ENCODE data around the gene HSD17B13. TPM values are rescaled to one million over a fixed set of nuclear protein-coding genes. Genes with fewer than 3 reads are reported as not detected.
"Not testable (repeated sequence)": the region's sequence is repeated elsewhere in the genome, so short reads cannot be mapped to it uniquely, and the experiment has no call there.

Gene HSD17B13
- total RNA-seq, 1 experiment from 2014 or later: 0.14 TPM

- Histone ChIP-seq H3K27me3 (ENCODE audit: control insufficient read depth, insufficient read depth, low read length) (no peaks in the 10 kb centered on the region), H3K36me3 (replicated peaks; ENCODE audit: control insufficient read depth, insufficient read depth, low read length) (no peaks in the 10 kb centered on the region), H3K4me3 (ENCODE audit: insufficient read depth, low read depth, low read length) (no peak overlapping the region)
- no peak for DNase-seq
These were observed 16.8 kb upstream of the HSD17B13 start for GRCh38 chr4:87339440-87339839.

DNA sequence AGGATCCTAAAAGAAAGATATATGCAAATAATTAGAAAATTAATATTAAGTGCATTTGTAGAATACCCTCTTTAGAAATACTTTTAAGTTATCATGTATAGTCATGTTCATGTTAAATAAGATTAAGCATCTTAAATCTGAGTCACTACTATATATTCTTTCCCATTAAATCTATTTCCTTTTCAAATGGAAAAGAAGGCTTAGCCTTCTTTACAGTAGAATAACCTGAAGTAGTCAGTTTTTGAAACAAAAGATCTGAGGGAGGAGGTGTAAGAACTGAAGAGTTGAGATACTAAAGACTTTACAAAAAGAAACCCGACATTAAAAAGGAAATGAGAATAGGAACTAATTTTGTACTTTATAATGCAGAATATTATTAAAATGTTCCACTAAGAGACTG is 14.7 kb upstream of the HSD17B13 start:
- H3K36me3 ChIP-seq (replicated peaks; ENCODE audit: control insufficient read depth, insufficient read depth, low read length): no peaks in the 10 kb centered on the region
- H3K27me3 ChIP-seq (ENCODE audit: control insufficient read depth, insufficient read depth, low read length): no peaks in the 10 kb centered on the region
- DNase-seq: no peak
- no peak overlapping the region for H3K4me3 ChIP-seq (ENCODE audit: insufficient read depth, low read depth, low read length)

- no peak for DNase-seq
- Histone ChIP-seq H3K36me3 (replicated peaks; ENCODE audit: control insufficient read depth, insufficient read depth, low read length) (no peaks in the 10 kb centered on the region), H3K4me3 (ENCODE audit: insufficient read depth, low read depth, low read length) (no peak overlapping the region), H3K27me3 (ENCODE audit: control insufficient read depth, insufficient read depth, low read length) (no peaks in the 10 kb centered on the region)
These were observed 10.6 kb upstream of the HSD17B13 start for GRCh38 chr4:87333267-87333666.

- no peaks in the 10 kb centered on the region for H3K36me3 ChIP-seq (replicated peaks; ENCODE audit: control insufficient read depth, insufficient read depth, low read length)
- H3K4me3 ChIP-seq (ENCODE audit: insufficient read depth, low read depth, low read length): no peak overlapping the region
- no peak for DNase-seq
- H3K27me3 ChIP-seq (ENCODE audit: control insufficient read depth, insufficient read depth, low read length): no peaks in the 10 kb centered on the region
These were observed 8.1 kb upstream of the HSD17B13 start for GRCh38 chr4:87330761-87331160.

GRCh38 chr4:87327136-87327535 is 4.5 kb upstream of the HSD17B13 start:
- Histone ChIP-seq H3K4me3 (ENCODE audit: insufficient read depth, low read depth, low read length) (no peak overlapping the region), H3K27me3 (ENCODE audit: control insufficient read depth, insufficient read depth, low read length) (no peaks in the 10 kb centered on the region), H3K36me3 (replicated peaks; ENCODE audit: control insufficient read depth, insufficient read depth, low read length) (no peaks in the 10 kb centered on the region)
- no peak for DNase-seq

GRCh38 chr4:87326460-87326859 is 3.8 kb upstream of the HSD17B13 start:
- no peaks in the 10 kb centered on the region for H3K36me3 ChIP-seq (replicated peaks; ENCODE audit: control insufficient read depth, insufficient read depth, low read length)
- H3K27me3 ChIP-seq (ENCODE audit: control insufficient read depth, insufficient read depth, low read length): no peaks in the 10 kb centered on the region
- DNase-seq: no peak
- no peak overlapping the region for H3K4me3 ChIP-seq (ENCODE audit: insufficient read depth, low read depth, low read length)

GRCh38 chr4:87321888-87322287 is 794 bp downstream of the HSD17B13 start:
- Histone ChIP-seq H3K27me3 (ENCODE audit: control insufficient read depth, insufficient read depth, low read length) (no peaks in the 10 kb centered on the region), H3K36me3 (replicated peaks; ENCODE audit: control insufficient read depth, insufficient read depth, low read length) (no peaks in the 10 kb centered on the region), H3K4me3 (ENCODE audit: insufficient read depth, low read depth, low read length) (no peak overlapping the region)
- no peak for DNase-seq

DNA sequence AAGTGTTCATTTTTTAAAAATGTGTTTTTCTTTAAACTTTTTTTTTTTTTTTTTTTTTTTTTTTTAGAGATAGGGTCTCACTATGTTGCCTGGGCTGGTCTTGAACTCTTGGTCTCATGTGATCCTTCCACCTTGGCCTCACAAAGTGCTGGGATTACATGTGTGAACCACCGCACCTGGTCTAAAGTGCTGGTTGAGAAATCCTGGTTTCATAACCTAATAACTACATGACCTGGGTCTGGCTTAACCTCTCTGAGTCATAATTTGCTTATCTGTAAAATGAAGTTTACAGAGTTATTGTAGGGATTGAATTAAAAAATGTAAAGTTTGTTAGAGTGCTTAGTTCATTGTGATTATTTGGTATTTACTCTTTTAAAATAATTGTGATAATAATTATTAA is 5.2 kb downstream of the HSD17B13 start:
- Histone ChIP-seq H3K4me3 (ENCODE audit: insufficient read depth, low read depth, low read length) (no peak overlapping the region), H3K36me3 (replicated peaks; ENCODE audit: control insufficient read depth, insufficient read depth, low read length) (no peaks in the 10 kb centered on the region), H3K27me3 (ENCODE audit: control insufficient read depth, insufficient read depth, low read length) (no peaks in the 10 kb centered on the region)
- no peak for DNase-seq

- Histone ChIP-seq H3K27me3 (ENCODE audit: control insufficient read depth, insufficient read depth, low read length) (no peaks in the 10 kb centered on the region), H3K36me3 (replicated peaks; ENCODE audit: control insufficient read depth, insufficient read depth, low read length) (no peaks in the 10 kb centered on the region), H3K4me3 (ENCODE audit: insufficient read depth, low read depth, low read length) (no peak overlapping the region)
- no peak for DNase-seq
These were observed 5.7 kb downstream of the HSD17B13 start for GRCh38 chr4:87316961-87317360.

GRCh38 chr4:87315000-87315399 is 7.7 kb downstream of the HSD17B13 start:
- not testable (repeated sequence) for H3K27me3 ChIP-seq (ENCODE audit: control insufficient read depth, insufficient read depth, low read length); H3K36me3 ChIP-seq (replicated peaks; ENCODE audit: control insufficient read depth, insufficient read depth, low read length); DNase-seq; H3K4me3 ChIP-seq (ENCODE audit: insufficient read depth, low read depth, low read length)

GRCh38 chr4:87313756-87314155 is 8.9 kb downstream of the HSD17B13 start:
- Histone ChIP-seq H3K4me3 (ENCODE audit: insufficient read depth, low read depth, low read length) (no peak overlapping the region), H3K27me3 (ENCODE audit: control insufficient read depth, insufficient read depth, low read length) (no peaks in the 10 kb centered on the region), H3K36me3 (replicated peaks; ENCODE audit: control insufficient read depth, insufficient read depth, low read length) (no peaks in the 10 kb centered on the region)
- no peak for DNase-seq

DNA sequence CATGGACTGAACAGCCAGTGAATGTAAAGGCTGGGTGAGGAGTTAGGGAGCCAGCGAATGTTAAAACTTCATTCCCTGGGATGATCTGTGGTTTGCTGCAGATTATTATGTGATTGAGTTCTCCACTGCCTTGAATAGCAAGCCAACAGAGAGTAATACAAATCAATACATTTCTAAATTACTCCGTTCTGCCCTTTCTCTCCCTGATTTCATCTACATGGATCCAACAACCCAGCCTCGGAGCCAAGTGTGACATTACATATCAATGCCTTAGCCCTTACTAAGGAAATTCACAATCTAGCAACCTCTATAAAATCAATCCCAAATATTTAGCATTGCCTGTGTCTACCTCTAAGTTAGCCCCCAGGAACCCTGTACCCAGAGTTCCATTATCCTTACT is 11.0 kb downstream of the HSD17B13 start:
- no peaks in the 10 kb centered on the region for H3K36me3 ChIP-seq (replicated peaks; ENCODE audit: control insufficient read depth, insufficient read depth, low read length)
- no peak for DNase-seq
- H3K4me3 ChIP-seq (ENCODE audit: insufficient read depth, low read depth, low read length): no peak overlapping the region
- no peaks in the 10 kb centered on the region for H3K27me3 ChIP-seq (ENCODE audit: control insufficient read depth, insufficient read depth, low read length)

- H3K27me3 ChIP-seq (ENCODE audit: control insufficient read depth, insufficient read depth, low read length): no peaks in the 10 kb centered on the region
- DNase-seq: no peak
These were observed 11.9 kb downstream of the HSD17B13 start for GRCh38 chr4:87310691-87311335.

DNA sequence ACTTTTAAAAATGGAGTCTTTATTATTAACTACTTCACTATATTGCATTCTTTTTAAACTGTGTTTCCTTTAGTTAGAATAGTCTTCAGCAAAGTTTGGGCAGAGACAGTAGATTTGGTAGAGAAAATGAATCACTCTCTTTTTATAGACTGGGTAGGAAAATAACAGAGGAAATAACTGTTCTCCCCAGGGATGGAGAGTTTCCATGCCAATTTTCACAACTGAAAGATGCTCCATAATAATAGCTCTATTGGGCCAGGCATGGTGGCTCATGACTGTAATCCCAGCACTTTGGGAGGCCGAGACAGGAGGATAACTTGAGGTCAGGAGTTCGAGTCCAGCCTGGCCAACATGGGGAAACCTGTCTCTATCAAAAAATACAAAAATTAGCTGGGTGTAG is 13.1 kb downstream of the HSD17B13 start:
- no peaks in the 10 kb centered on the region for H3K27me3 ChIP-seq (ENCODE audit: control insufficient read depth, insufficient read depth, low read length)
- no peak for DNase-seq
- H3K4me3 ChIP-seq (ENCODE audit: insufficient read depth, low read depth, low read length): no peak overlapping the region
- no peaks in the 10 kb centered on the region for H3K36me3 ChIP-seq (replicated peaks; ENCODE audit: control insufficient read depth, insufficient read depth, low read length)

More at GRCh38 chr4:87310691-87311335, 11.9 kb downstream of the HSD17B13 start:
- Histone ChIP-seq H3K4me3 (ENCODE audit: insufficient read depth, low read depth, low read length) (no peak overlapping the region), H3K36me3 (replicated peaks; ENCODE audit: control insufficient read depth, insufficient read depth, low read length) (no peaks in the 10 kb centered on the region)

DNA sequence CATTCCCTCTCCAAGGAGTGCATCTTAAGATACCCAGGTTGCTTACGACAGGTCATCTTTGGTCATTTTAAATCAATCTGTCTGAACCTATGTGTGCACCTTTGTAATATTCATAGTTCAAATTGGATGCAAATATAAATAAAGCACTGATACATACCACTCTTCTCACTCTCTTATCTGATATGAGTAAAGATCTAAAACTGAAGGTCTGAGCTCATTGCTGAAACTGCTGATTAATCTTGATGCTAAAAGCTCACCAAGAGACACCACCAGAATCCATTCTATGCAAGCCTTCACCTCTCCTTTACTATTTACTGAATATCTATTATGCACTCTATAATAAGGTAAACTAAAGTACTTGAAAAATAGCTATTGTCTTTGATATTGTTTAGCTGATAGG is 16.6 kb downstream of the HSD17B13 start:
- Histone ChIP-seq H3K36me3 (replicated peaks; ENCODE audit: control insufficient read depth, insufficient read depth, low read length) (no peaks in the 10 kb centered on the region), H3K4me3 (ENCODE audit: insufficient read depth, low read depth, low read length) (no peak overlapping the region), H3K27me3 (ENCODE audit: control insufficient read depth, insufficient read depth, low read length) (no peaks in the 10 kb centered on the region)
- no peak for DNase-seq

- H3K27me3 ChIP-seq (ENCODE audit: control insufficient read depth, insufficient read depth, low read length): no peaks in the 10 kb centered on the region
- no peak for DNase-seq
- no peaks in the 10 kb centered on the region for H3K36me3 ChIP-seq (replicated peaks; ENCODE audit: control insufficient read depth, insufficient read depth, low read length)
- H3K4me3 ChIP-seq (ENCODE audit: insufficient read depth, low read depth, low read length): no peak overlapping the region
These were observed 17.1 kb downstream of the HSD17B13 start for GRCh38 chr4:87305562-87305961.

All from H7 (cell line).